HEK293T (cell line): ENCODE data around the gene SELENOT.

Experiments
- CTCF ChIA-PET: fragments of 350-600 bp; formaldehyde crosslinking; extraction: SDS; loops from one replicate; lab custom pipeline; 2021; ENCODE audit warnings: antibody characterized with exemption, inconsistent platforms; lab: Yijun Ruan, JAX
- POLR2A ChIA-PET: fragments of 350-600 bp; formaldehyde crosslinking; extraction: SDS; loops from one replicate; lab custom pipeline; 2020; ENCODE audit warnings: antibody characterized with exemption, inconsistent platforms; lab: Yijun Ruan, JAX
- DNase-seq: peaks from one replicate; pipeline ENCODE4 v3.0.0; 2012; ENCODE audit warnings: mixed read lengths; ENCODE audit errors: extremely low spot score
- SP1 ChIP-seq: fragments of 450-650 bp; IDR thresholded peaks from 2 replicates; pipeline ENCODE4 v1.6.1; 2017
- ZNF384 ChIP-seq: fragments of 450-650 bp; IDR thresholded peaks from 2 replicates; pipeline ENCODE4 v1.6.1; 2016

The SELENOT gene

DNA sequence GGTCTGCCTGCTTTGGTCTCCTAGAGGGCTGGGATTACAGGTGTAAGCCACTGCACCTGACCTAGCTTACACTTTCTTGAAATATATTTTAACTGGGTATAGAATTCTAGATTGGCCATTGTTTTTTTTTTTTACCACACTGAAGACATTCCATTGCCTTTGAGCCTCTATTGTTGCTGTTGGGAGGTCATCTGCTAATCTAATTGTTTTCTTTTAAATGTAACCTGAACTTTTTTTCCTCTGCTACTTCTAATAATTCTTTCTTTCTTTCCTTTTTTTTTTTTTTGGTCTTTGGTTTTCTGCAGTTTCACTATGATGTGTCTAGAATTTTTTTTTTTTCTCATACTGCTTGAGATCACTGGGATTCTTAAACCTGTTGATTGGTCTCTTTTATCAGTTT lies 72.5 kb downstream of the SELENOT start:
- no peak for DNase-seq
- CTCF ChIA-PET: no interaction called here
- peak; percentile 75 for TF ChIP-seq ZNF384
- no peak for TF ChIP-seq SP1
- POLR2A ChIA-PET: no interaction called here
